ENCODE data around the gene GLI3.

DNA sequence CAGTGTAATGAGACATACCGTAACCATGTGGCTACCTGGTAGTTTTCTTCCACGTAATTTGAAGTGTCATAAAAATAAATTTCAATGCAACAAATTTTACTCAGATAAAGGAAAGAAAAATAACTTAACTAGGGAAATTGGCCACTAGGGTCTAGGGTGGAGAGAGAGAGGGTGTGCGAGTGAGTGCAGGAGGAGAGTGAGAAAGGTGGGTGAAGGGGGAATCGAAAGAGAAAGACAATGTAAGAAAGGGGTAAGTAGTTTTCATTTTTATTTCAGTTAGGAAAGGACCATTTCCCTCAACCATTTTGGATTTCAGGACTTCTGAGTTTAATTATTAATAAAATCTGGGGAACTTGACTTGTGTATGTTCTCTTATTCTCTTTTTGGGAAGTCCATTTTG is 27.7 kb upstream of the GLI3 start:
- no peak for TF ChIP-seq ZFX (IDR thresholded peaks at IDR 0.05; ENCODE audit: borderline replicate concordance)
- TF ChIP-seq, protein P1, sequence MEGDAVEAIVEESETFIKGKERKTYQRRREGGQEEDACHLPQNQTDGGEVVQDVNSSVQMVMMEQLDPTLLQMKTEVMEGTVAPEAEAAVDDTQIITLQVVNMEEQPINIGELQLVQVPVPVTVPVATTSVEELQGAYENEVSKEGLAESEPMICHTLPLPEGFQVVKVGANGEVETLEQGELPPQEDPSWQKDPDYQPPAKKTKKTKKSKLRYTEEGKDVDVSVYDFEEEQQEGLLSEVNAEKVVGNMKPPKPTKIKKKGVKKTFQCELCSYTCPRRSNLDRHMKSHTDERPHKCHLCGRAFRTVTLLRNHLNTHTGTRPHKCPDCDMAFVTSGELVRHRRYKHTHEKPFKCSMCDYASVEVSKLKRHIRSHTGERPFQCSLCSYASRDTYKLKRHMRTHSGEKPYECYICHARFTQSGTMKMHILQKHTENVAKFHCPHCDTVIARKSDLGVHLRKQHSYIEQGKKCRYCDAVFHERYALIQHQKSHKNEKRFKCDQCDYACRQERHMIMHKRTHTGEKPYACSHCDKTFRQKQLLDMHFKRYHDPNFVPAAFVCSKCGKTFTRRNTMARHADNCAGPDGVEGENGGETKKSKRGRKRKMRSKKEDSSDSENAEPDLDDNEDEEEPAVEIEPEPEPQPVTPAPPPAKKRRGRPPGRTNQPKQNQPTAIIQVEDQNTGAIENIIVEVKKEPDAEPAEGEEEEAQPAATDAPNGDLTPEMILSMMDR (IDR thresholded peaks at IDR 0.05) = no peak

Data from 22Rv1 (cell line).